Karpas-422 (cell line): ENCODE measurements around the gene MT3. TPM values are rescaled to one million over a fixed set of nuclear protein-coding genes. Genes with fewer than 3 reads are reported as not detected.
A peak's percentile ranks its signal among the peaks of the same experiment; 100 is the strongest.
"Not testable (repeated sequence)": the region's sequence is repeated elsewhere in the genome, so short reads cannot be mapped to it uniquely, and the experiment has no call there.

ENCODE experiments used
- DNase-seq: peaks from one replicate; pipeline ENCODE4 v3.0.0-alpha.2; 2015
- H2AFZ ChIP-seq: fragments of 200-600 bp; sonication (generic); 2 replicates; pipeline ENCODE4 v1.6.1; 2014; ENCODE audit warnings: antibody characterized with exemption, low read length, mixed read lengths
- H3K27ac ChIP-seq: fragments of 200-600 bp; sonication (generic); 2 replicates; pipeline ENCODE4 v1.5.1; 2014; ENCODE audit warnings: mild to moderate bottlenecking, low read length, moderate library complexity
- H3K27me3 ChIP-seq: fragments of 200-600 bp; sonication (generic); 2 replicates; pipeline ENCODE4 v1.6.1; 2014; ENCODE audit warnings: low read length, mixed read lengths
- H3K36me3 ChIP-seq: fragments of 200-600 bp; sonication (generic); 2 replicates; pipeline ENCODE4 v1.6.1; 2014; ENCODE audit warnings: low read length, mixed read lengths; ENCODE audit not compliant: insufficient read depth
- H3K4me1 ChIP-seq: fragments of 200-600 bp; sonication (generic); 2 replicates; pipeline ENCODE4 v1.6.1; 2014; ENCODE audit warnings: mild to moderate bottlenecking, low read length, mixed read lengths
- H3K4me2 ChIP-seq: fragments of 200-600 bp; sonication (generic); 2 replicates; pipeline ENCODE4 v1.6.1; 2014; ENCODE audit warnings: low read length, low read depth, mild to moderate bottlenecking; ENCODE audit not compliant: poor library complexity, severe bottlenecking
- H3K4me3 ChIP-seq: fragments of 200-600 bp; sonication (generic); 2 replicates; pipeline ENCODE4 v1.5.1; 2014; ENCODE audit warnings: mild to moderate bottlenecking, antibody characterized with exemption, low read length, mixed read lengths
- H3K79me2 ChIP-seq: fragments of 200-600 bp; sonication (generic); 2 replicates; pipeline ENCODE4 v1.6.1; 2014; ENCODE audit warnings: mild to moderate bottlenecking, low read length, mixed read lengths
- H3K9ac ChIP-seq: fragments of 200-600 bp; sonication (generic); 2 replicates; pipeline ENCODE4 v1.6.0; 2014; ENCODE audit warnings: low read length
- H3K9me2 ChIP-seq: fragments of 200-600 bp; sonication (generic), shearing (Covaris generic); replicated peaks from 2 replicates; pipeline ENCODE4 v1.6.0; 2014; ENCODE audit warnings: mild to moderate bottlenecking, low read length, moderate library complexity; ENCODE audit not compliant: insufficient read depth
- H3K9me3 ChIP-seq: fragments of 300-700, 200-600 bp; sonication (generic); 2 replicates; pipeline ENCODE4 v1.6.1; 2014; ENCODE audit warnings: low read length, mixed read lengths
- H4K20me1 ChIP-seq: fragments of 200-600 bp; sonication (generic); 2 replicates; pipeline ENCODE4 v1.6.1; 2014; ENCODE audit warnings: mild to moderate bottlenecking, antibody characterized with exemption, low read length, low read depth; ENCODE audit not compliant: insufficient read depth
- total RNA-seq: library from RNA; depleted of rRNA; stranded (reverse); fragments of >200 nt; shearing (Covaris generic); gene quantifications from 2 replicates; pipeline ENCODE4 v1.2.3, GENCODE V29; 2014; ENCODE audit warnings: low replicate concordance

Gene MT3
- total RNA-seq, 1 experiment from 2014 or later = not detected

- Histone ChIP-seq H4K20me1 (no peaks in the 10 kb centered on the region), H3K4me1 (no peaks in the 10 kb centered on the region), H3K36me3 (no peaks in the 10 kb centered on the region), H3K9ac (no peak overlapping the region), H2AFZ (no peak overlapping the region), H3K27ac (no peak overlapping the region), H3K27me3 (no peaks in the 10 kb centered on the region), H3K9me3 (no peaks in the 10 kb centered on the region), H3K4me2 (no peak overlapping the region), H3K79me2 (no peaks in the 10 kb centered on the region), H3K9me2 (no peaks in the 10 kb centered on the region), H3K4me3 (no peak overlapping the region)
- DNase-seq = no peak
Measured at GRCh38 chr16:56571525-56571924, 17.8 kb upstream of the MT3 start.

- Histone ChIP-seq H3K27ac (no peak overlapping the region), H3K9ac (no peak overlapping the region), H3K4me1 (no peaks in the 10 kb centered on the region), H3K36me3 (no peaks in the 10 kb centered on the region), H3K9me3 (no peaks in the 10 kb centered on the region), H3K9me2 (no peaks in the 10 kb centered on the region), H4K20me1 (no peaks in the 10 kb centered on the region), H3K79me2 (no peaks in the 10 kb centered on the region), H3K27me3 (no peaks in the 10 kb centered on the region), H3K4me2 (no peak overlapping the region), H3K4me3 (no peak overlapping the region), H2AFZ (no peak overlapping the region)
- no peak for DNase-seq
Measured at GRCh38 chr16:56574625-56575024, 14.7 kb upstream of the MT3 start.

GRCh38 chr16:56576585-56577299 lies 12.6 kb upstream of the MT3 start:
- Histone ChIP-seq H3K79me2 (no peaks in the 10 kb centered on the region), H3K27me3 (no peaks in the 10 kb centered on the region), H3K27ac (no peak overlapping the region), H3K4me1 (no peaks in the 10 kb centered on the region), H4K20me1 (no peaks in the 10 kb centered on the region), H2AFZ (no peak overlapping the region), H3K9me2 (no peaks in the 10 kb centered on the region), H3K4me3 (no peak overlapping the region), H3K36me3 (no peaks in the 10 kb centered on the region), H3K9ac (no peak overlapping the region), H3K4me2 (no peak overlapping the region), H3K9me3 (no peaks in the 10 kb centered on the region)
- peak; percentile 93 for DNase-seq

GRCh38 chr16:56577300-56577625 lies 12.1 kb upstream of the MT3 start:
- H4K20me1 ChIP-seq = no peaks in the 10 kb centered on the region
- no peaks in the 10 kb centered on the region for H3K9me3 ChIP-seq
- no peak overlapping the region for H2AFZ ChIP-seq
- DNase-seq = no peak
- no peaks in the 10 kb centered on the region for H3K27me3 ChIP-seq
- no peak overlapping the region for H3K4me2 ChIP-seq
- no peaks in the 10 kb centered on the region for H3K79me2 ChIP-seq
- no peak overlapping the region for H3K4me3 ChIP-seq
- no peak overlapping the region for H3K9ac ChIP-seq
- no peaks in the 10 kb centered on the region for H3K4me1 ChIP-seq
- H3K27ac ChIP-seq = no peak overlapping the region
- H3K36me3 ChIP-seq = no peaks in the 10 kb centered on the region
- H3K9me2 ChIP-seq = no peaks in the 10 kb centered on the region

- no peak for DNase-seq
- Histone ChIP-seq H2AFZ (no peak overlapping the region), H3K4me3 (no peak overlapping the region)
Measured at GRCh38 chr16:56580391-56581048, 8.8 kb upstream of the MT3 start.

GRCh38 chr16:56582911-56583310 lies 6.4 kb upstream of the MT3 start:
- not testable (repeated sequence) for H3K27ac ChIP-seq, H2AFZ ChIP-seq, H3K9me3 ChIP-seq, H3K79me2 ChIP-seq, H3K4me2 ChIP-seq, H4K20me1 ChIP-seq, H3K9ac ChIP-seq, H3K4me3 ChIP-seq, H3K27me3 ChIP-seq, H3K9me2 ChIP-seq, DNase-seq, H3K36me3 ChIP-seq, H3K4me1 ChIP-seq

More at GRCh38 chr16:56580391-56581048, 8.8 kb upstream of the MT3 start:
- Histone ChIP-seq H3K9me3 (no peaks in the 10 kb centered on the region), H3K79me2 (no peaks in the 10 kb centered on the region), H3K4me2 (no peak overlapping the region), H4K20me1 (no peaks in the 10 kb centered on the region), H3K27ac (no peak overlapping the region), H3K4me1 (no peaks in the 10 kb centered on the region), H3K36me3 (no peaks in the 10 kb centered on the region), H3K9ac (no peak overlapping the region), H3K9me2 (no peaks in the 10 kb centered on the region), H3K27me3 (no peaks in the 10 kb centered on the region)

- H3K4me1 ChIP-seq = no peaks in the 10 kb centered on the region
Measured at GRCh38 chr16:56583351-56584168, 5.8 kb upstream of the MT3 start.

GRCh38 chr16:56584276-56584675 lies 5.1 kb upstream of the MT3 start:
- no peak for DNase-seq
- H3K9me3 ChIP-seq = no peaks in the 10 kb centered on the region
- no peak overlapping the region for H3K4me3 ChIP-seq

More at GRCh38 chr16:56583351-56584168, 5.8 kb upstream of the MT3 start:
- no peak overlapping the region for H3K27ac ChIP-seq
- H3K4me2 ChIP-seq = no peak overlapping the region
- H3K27me3 ChIP-seq = no peaks in the 10 kb centered on the region
- no peak for DNase-seq
- H3K9me3 ChIP-seq = no peaks in the 10 kb centered on the region
- H3K9ac ChIP-seq = no peak overlapping the region
- no peak overlapping the region for H3K4me3 ChIP-seq
- H4K20me1 ChIP-seq = no peaks in the 10 kb centered on the region
- H3K79me2 ChIP-seq = no peaks in the 10 kb centered on the region
- H3K9me2 ChIP-seq = no peaks in the 10 kb centered on the region
- H3K36me3 ChIP-seq = no peaks in the 10 kb centered on the region
- no peak overlapping the region for H2AFZ ChIP-seq

More at GRCh38 chr16:56584276-56584675, 5.1 kb upstream of the MT3 start:
- H3K27me3 ChIP-seq = no peaks in the 10 kb centered on the region
- H3K9me2 ChIP-seq = no peaks in the 10 kb centered on the region
- H4K20me1 ChIP-seq = no peaks in the 10 kb centered on the region
- no peak overlapping the region for H2AFZ ChIP-seq
- no peak overlapping the region for H3K4me2 ChIP-seq
- no peaks in the 10 kb centered on the region for H3K4me1 ChIP-seq
- no peak overlapping the region for H3K27ac ChIP-seq
- H3K36me3 ChIP-seq = no peaks in the 10 kb centered on the region
- H3K9ac ChIP-seq = no peak overlapping the region
- no peaks in the 10 kb centered on the region for H3K79me2 ChIP-seq
